Ureter (tissue), 1 donor: Measurements from ENCODE around the gene SNRNP70. TPM values are rescaled to one million over a fixed set of nuclear protein-coding genes. Genes with fewer than 3 reads are reported as not detected.
"Not testable (repeated sequence)": the region's sequence is repeated elsewhere in the genome, so short reads cannot be mapped to it uniquely, and the experiment has no call there.

Experiments
- DNase-seq: peaks from one replicate; pipeline ENCODE4 v3.0.0-alpha.2; 2020; ENCODE audit warnings: low spot score
- total RNA-seq: library from RNA; stranded (reverse); gene quantifications from one replicate; pipeline ENCODE4 v1.2.4, GENCODE V29; 2023
- donor health status: DM: yes; HTN: yes; CAD: no.

Gene SNRNP70
- total RNA-seq, 1 donor from 2014 or later, result 256 TPM

DNA sequence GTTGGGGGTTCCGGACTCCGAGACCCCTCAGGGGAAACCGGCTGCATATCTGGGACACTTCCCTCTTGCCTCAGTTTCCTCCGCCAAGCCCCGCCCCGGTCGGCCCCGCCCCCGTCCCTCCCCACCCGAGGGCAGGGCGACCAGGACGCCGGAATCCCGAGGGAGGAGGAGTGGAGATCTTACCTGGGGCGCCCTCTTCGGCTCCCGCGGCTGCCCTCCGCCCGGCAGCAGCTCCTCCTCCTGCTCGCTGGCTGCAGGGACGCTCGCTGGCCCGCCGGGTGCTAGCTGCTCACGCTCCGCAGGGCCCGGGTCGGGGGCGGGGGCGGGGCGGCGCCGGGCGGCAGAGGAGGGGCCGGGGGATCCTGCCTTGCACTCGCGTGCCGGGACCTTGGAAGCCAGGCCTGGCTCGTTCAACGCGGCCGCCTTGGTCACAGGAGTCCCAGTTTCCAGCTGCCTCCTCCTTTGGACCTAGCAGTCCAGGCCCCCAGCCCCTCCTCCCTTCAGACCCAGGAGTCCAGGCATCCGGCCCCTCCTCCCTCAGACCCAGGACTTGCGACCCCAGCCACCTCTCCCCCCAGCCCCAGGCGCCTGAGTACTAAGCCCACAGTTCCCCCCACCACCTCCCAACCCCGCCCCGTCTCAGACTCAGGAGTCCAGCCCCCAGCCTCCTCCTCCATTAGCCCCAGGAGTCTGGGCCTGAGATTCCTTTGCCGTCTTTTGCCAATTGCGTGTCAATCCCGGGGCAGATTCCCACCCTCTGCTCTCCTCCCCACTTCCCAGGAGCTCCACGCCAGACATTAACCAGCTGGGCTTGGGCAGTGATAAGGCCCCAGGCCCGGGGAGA, 20.3 kb upstream of the SNRNP70 start, which contains the start of gene NTF4:
NTF4 (minus strand) TSS at position 51 of the 844 bp plus-strand sequence. CDS start 2,821 bp downstream, outside the sequence.
- DNase-seq, result no peak

DNA sequence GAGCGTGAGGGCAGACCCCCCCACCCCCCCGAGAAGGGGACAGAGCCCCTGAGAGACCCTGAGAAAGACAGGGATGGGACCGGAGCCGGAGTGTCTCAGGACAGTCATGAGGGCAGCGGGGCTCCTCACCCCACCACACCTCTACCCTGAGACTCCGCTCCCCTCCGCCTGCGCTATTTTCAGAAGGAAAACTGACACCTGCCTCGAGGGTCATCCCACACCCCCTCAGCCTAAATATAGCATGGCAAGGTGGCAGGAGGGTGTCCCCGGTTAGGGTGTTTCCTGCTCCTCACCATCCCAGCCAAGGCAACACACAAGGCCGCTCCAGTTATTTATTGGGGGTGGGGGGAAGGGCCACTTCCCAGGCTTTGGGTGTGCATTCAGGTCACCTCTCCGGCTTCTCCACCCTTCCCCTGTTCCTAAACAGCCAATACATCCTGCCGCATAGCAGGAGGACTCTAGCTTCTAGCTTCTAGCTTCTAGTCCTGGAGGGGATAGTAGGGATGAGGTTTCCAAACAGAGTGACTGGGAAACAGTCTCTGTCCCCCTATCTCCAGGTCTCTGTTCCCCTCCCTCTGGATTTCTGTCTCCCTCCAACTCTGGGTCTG, 19.2 kb upstream of the SNRNP70 start:
- no peak for DNase-seq

DNA sequence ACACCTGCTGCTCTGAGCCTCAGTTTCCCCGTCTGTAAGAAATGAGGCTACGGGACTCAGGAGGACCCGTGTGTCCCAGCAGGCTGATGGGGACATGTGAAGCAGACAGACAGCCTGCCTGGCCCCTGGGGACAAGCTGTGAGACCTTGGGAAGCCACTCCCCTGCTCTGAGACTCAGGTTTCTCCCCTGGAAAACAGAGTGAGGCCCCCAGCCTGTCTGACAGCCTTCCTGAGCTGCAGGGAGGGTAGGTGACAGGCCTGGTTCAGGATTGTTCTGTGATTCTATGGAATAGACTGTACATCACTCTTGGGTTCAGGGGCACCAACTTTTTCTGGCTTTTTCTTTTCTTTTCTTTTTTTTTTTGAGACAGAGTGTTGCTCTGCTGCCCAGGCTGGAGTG, 17.7 kb upstream of the SNRNP70 start:
- no peak for DNase-seq

DNA sequence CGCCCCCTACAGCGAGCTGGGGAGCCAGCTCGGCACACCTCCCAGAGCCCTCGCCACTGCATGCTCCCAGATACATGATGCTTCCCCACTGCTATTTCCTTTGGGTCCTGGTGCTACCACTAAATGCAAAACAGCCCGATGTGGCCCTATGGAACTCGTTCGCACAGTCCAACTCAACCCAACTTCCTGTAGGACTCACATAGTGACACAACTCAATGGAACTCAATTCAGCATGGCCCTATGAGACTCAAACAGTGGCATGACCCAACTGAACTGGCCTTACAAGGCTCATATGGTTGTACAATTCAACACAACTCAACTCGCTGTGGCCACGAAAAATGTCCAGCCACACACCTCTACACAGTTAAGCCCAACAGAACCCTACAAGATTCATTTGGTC, 16.2 kb upstream of the SNRNP70 start:
- no peak for DNase-seq

DNA sequence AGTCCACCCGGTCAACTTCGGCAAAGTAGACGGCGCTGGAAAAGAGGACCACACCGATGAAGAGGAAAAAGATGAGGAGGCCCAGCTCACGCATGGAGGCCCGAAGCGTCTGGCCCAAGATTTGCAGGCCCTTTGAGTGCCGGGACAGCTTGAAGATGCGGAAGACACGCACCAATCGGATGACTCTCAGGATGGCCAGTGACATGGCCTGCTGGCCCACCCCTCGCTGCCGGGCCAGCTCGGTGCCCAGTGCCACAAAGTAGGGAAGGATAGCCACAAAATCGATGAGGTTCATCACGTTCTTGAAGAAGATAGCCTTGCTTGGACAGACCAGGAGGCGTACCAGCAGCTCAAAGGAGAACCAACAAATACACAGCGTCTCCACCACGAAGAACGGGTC, 14.8 kb upstream of the SNRNP70 start:
- DNase-seq, result no peak

DNA sequence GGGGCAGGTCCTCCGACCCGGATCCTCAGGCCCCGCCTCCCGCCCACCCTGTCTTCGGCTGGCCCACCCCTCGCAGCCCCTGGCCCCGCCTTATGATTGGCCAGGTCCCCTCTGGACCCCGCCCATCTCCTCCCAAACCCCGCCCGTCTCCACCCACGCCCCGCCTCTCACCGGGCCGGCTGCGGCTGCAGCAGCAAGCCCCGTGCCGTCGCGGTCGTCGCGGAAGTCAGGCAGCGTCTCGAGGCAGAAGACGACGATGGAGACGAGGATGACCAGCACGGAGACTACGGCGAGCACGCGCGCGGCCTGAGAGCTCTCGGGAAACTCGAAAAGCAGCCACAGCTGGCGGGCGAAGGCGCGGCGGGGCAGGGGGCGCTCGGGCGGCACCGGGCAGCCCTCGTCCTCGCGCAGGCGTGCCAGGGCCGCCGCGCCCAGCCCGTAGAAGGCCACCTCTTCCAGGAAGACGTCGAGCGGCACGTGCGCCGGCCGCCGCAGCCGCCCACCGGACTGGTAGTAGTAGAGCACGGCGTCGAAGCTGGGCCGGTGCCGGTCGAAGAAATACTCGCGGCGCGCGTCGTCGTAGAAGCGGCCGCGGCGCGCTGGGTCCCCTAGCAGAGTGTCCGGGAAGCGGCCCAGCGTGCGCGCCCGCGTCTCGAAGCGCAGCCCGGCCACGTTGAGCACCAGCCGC, 13.2 kb upstream of the SNRNP70 start:
- DNase-seq, result no peak

DNA sequence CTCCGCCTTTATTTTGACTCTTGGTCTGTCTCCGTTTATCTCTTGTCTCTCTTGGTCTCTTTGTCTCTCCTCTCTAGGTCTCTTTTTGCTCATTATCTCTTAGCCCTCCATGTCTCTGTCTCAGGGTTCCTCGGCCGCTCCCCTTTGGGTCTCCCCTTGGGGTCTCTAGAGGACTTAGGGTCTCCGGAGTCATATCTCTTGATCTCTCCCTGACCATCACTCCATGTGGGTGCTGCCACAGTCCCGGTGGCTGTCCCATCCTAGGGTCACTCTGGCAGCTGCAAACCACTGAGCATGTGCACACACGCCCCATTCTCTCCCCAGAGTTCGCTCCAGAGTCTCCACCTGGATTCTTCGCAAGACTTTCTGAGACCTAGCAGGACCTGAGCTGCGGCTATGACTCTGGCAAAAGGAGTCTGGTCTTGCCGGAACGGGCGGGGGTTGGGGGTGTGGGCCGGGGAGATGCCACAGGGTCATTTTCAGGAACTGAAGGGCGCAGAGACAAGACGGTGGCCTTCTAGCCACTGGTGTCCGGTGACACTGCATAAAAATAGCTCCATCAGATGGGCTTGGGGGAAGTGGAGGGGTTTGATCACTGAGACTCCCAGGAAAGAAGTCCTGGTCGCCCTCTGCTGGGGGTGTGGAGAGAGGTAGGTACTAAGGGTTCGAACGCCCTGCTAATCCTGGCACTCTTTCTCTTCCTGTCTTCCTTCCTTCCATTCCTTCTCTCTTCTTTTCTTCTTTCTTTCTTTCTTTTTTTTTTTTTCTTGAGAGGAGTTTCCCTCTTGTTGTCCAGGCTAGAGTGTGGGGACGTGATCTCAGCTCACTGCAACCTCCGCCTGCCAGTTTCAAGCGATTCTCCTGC, 11.5 kb upstream of the SNRNP70 start:
- no peak for DNase-seq

DNA sequence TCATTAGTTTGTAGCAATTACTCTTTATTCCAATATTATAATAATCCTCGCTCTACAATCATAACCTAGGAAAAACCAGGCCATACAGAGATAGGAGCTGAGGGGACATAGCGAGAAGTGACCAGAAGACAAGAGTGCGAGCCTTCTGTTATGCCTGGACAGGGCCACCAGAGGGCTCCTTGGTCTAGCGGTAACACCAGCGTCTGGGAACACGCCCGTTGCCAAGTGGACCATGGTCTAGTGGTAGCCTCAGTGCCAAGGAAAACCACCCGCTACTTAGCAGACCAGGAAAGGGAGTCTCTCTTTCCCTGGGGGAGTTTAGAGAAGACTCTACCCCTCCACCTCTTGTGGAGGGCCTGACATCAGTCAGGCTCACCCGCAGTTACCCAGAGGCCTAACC, 10.4 kb upstream of the SNRNP70 start:
- DNase-seq, result not testable (repeated sequence)

DNA sequence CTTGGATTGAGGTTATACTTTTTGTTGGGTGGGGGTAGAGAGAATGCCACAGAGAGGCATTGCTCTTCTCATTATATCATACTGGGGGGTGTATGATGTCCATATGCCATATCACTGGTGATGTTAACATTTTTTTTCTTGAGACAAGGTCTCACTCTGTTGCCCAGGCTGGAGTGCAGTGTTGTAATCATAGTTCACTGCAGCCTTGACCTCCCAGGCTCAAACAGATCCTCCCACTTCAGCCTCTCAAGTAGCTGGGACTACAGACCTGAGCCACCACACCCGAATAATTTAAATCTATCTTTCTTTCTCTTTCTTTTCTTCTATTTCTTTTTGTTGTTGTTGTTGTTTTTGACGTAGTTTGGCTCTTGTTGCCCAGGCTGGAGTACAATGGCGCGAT, 4.9 kb upstream of the SNRNP70 start:
- DNase-seq, result no peak

DNA sequence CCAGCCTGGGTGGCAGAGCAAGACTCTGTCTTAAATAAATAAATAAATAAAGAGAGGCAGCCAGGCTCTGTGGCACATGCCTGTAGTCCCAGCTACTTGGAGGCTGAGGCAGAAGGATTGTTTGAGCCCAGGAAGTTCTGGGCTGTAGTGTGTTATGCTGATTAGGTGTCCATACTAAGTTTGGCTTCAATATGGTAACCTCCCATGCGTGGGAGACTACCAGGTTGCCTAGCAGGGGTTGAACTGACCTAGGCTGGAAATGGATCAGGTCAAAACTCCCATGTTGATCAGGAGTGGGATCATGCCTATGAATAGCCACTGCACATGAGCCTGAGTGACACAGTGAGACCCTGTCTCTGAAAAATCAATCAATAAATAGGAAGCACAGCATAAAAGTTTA, 4.0 kb upstream of the SNRNP70 start:
- DNase-seq, result no peak

DNA sequence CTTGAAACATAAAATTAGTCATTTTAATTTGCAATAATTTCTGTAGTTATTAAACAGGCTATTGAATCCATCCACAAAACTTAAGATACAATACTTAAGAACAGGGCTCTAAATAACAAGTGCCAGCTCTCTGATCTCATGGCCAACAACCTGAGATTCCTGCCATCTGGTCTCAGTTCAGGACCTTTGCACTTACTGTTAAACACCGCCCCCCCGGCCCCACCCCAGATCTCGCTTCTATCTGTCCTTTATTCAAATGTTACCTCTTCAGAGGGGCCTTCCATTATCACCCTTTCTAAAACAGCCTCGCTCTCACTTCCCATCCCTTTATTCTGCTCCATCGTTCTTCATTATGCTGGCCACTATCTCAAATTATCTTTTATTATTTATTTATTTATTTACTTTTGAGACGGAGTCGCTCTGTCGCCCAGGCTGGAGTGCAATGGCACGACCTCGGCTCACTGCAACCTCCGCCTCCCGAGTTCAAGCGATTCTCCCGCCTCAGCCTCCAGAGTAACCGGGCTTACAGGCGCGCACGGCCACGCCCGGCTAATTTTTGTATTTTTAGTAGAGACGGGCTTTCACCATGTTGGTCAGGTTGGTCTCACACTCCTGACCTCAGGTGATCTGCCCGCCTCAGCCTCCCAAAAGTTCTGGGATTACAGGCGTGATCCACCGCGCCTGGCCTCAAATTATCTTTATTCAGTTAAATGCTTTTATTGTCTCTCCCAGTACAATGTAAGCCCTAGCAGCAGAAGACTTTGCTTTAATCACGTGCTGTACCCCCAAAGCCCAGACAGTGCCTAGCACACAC, 838 bp upstream of the SNRNP70 start:
- DNase-seq, result no peak

DNA sequence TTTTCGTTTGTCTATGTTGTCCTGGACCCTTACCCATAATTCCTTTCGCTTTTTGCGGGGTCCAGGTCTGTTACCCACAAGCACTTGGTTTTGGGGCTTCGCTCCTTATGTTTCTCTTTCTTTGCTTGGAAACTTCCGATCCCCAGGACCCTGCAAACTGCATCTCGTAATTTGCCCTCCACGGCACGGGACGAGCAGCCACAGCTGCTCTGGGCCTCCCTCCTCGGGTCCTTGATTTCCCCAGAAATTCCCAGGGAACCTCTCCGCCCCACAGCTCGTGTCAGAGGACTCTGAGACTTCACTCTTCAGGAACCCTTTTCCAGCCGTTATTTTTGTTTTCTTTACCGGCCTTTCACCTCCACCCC, 599 bp downstream of the SNRNP70 start:
- DNase-seq, result no peak

DNA sequence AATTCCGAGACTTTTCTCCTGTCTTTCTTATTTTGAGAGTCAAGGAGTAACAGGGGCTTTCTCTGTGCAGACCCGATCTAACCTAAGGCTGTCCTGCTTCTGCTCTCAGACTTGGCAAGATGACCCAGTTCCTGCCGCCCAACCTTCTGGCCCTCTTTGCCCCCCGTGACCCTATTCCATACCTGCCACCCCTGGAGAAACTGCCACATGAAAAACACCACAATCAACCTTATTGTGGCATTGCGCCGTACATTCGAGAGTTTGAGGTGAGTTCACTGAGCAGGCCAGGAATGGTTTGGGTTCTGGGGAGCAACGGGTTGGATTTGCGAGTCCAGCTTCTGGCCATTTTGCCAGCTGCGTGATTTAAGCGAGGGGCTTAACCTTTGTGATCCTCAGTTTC, 1.0 kb downstream of the SNRNP70 start:
- DNase-seq, result no peak

DNA sequence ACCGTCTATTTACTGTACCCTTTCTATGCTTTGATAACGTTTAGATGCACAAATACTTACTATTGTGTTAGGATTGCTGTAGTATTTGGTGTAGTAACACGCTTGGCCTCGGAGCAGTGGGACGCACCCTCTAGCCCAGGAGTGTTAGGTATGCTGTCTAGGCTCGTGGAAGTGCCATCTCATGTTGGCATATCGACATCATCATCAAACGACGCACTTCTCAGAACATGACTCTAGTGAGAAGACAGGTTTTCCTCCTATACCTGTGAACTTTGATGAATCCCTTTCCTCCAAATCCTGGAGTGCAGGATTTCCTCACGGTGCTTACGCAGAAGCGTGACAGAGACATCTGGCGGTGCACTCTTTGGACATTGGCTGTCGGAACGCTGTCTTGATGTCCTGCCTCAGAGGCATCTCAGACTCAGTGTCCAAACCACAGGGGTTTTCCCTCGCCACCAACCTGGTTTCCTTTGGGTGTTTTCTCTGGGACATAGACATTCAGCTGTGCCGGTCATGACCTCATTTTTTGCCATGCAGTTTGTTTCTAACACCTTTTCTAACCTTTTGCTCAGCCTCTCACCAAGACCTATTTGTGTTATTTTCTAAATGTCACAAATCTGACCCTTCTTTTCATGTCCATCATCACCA, 6.3 kb downstream of the SNRNP70 start:
- DNase-seq, result no peak

DNA sequence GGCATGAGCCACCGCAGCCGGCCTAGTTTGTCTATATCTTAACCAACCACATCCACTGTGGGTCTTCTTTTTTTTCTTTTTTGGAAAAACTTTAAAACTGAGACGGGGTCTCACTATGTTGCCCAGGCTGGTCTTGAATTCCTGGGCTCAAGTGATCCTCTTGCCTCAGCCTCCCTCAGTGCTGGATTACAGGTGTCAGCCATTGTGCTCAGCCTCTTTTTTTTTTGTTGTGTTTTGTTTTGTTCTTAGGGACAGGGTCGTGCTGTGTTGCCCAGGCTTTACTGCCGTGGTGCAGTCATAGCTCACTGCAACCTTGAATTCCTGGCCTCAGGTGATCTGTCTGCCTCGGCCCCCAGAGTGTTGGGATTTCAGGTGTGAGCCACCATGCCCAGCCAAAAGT, 7.4 kb downstream of the SNRNP70 start:
- DNase-seq, result no peak

DNA sequence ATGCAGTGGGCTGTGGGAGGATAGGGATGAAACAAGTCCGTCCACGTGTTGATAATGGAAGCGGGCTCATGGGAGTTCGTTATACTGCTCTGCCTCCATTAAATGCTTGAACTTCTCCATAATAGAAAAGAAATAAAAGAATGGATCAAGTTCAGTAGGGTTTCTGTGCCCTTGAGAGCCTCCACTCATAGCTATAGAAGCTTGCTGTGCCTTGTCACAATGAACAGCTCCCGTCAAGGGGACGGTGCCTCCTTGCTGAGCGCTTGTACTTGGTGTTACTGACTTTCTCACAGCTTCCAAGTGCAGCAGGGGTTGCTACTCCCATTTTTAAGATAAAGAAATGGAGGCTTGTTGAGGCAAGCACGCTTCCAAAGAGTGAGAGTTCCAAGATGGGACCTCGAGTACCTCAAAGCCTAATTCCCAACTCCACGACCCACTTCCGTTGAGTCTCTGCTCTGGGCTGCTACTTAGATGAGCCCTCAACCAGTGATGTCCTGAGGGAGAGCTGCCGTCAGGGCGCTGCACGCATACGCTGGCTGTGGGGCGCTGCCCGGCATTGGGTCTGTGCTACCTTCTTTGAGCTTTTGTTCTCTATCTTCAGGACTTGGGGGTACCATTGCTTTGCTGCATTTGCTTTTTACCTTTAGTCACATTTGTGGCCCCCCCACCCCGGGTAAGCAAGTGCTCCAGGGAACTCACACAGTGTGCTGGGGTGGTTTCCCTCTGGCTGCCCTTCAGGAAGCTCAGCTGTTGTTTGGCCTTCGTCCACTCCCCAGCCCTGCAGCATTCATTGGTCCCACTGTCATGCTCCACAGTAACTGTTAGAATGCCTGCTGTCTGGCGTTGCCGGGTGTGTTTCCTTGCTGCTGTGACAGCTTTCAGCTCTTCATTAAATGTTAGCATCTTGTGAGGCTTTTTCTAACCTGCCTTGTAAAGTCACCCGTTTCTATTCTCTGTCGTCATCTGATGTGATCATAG, 9.5 kb downstream of the SNRNP70 start:
- DNase-seq, result no peak

DNA sequence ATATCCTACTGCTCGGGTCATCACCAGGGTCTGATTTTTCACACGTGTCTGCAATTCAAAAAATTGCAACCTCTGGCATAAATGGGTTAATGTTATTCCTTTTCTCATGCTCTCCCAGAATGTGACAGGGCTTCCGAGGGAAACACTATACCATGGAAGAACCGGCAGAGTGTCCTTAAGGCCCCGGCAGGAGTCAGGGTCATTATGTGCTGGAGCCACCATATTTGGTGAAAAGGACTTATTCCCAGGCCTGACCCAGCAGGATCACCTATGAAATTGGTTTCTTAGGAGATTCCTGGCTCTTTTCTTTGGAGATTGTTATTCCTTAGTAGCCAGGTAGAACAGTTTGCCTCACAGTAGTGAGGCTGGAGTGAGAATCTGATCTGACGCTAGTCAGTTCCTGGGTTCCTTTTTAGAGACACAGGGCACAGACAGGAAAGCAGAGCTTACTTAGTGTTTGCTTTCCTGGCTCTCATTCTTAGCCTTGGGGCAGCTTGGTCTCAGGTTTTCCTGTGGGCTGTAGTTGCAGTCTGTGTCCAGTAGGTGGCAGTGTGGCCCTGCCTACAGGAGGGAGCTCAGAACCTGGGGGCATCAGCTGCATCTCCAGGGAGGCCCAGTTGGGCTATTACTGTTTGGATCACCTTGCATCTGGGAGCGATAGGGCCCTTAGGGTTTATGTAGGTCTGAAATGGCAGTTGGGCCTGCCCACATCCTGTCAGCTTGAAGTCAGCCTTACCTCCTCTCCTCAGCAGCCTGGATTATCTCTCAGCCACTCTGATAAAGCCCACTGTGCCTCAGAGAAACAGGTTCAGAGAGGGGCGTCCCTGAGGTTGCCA, 12.4 kb downstream of the SNRNP70 start:
- peak; percentile 75 for DNase-seq

DNA sequence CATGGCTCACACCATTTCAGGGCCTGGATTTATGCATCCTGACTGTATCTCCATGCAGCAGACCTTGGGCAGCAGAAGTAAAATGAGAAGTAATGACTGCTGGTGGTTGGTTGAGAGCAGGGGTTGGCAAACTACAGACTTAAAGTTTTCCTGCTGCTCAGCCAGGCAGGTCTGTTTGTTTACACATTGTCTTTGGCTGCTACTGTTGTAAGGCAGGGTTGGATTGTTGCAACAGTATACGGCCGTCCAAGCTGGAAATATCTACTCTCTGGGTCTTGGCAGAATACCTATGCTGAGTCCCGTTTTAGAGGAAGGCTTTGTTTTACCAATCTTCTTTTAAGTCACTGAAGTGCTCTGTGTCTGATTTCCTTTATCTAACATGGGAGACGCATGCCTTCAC, 13.5 kb downstream of the SNRNP70 start:
- DNase-seq, result no peak
